ENCODE data around the gene UNC13C. TPM values are rescaled to one million over a fixed set of nuclear protein-coding genes. Genes with fewer than 3 reads are reported as not detected.

Gene UNC13C
- polyA plus RNA-seq, 1 of the 3 experiments (the other 2 are of a cell fraction): not detected

DNA sequence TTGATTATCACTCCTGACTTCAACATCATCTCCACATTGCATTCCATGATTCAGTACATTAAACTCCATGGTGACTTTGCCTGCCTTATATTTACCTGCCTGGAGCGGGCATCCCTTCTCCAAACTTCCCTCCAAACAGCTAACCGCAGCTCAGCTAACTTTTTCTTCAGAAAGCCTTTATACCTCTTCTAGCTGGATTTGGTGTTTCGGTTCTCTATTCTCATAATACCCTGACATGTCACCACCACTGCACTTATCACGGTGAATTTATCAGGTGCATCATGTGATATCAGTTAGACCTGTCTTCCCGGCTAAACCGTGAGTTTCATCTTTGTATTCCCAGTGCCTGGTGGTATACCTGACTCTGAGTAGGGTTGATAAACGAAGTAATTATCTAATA is 367.6 kb downstream of the UNC13C start:
- ChIA-PET CTCF (no interaction called here), POLR2A (no interaction called here)
- Histone ChIP-seq H3K9me3 (no peaks in the 10 kb centered on the region), H3K4me1 (ENCODE audit: control insufficient read depth in 1 of 2, insufficient read depth in 2 of 2, low read depth in 1 of 2, low read length in 1 of 2) (no peaks in the 10 kb centered on the region), H3K4me2 (no peak overlapping the region), H3K9me2 (no peaks in the 10 kb centered on the region), H4K20me1 (ENCODE audit: insufficient read depth) (no peaks in the 10 kb centered on the region), H3K27ac (ENCODE audit: low read depth in 2 of 2, low read length in 1 of 2) (no peak overlapping the region), H2AFZ (ENCODE audit: low read depth) (no peak overlapping the region), H3F3A (replicated peaks; ENCODE audit: insufficient read depth) (no peaks in the 10 kb centered on the region), H3K9ac (no peak overlapping the region), H3K27me3 (ENCODE audit: insufficient read depth) (no peaks in the 10 kb centered on the region; the same call in 1 of the 2 replicates), H3K36me3 (replicated peaks in 1 of 2; ENCODE audit: control insufficient read depth in 1 of 2, insufficient read depth in 2 of 2, low read length in 1 of 2) (no peaks in the 10 kb centered on the region), H3K79me2 (ENCODE audit: insufficient read depth) (no peaks in the 10 kb centered on the region), H3K4me3 (ENCODE audit: low read depth in 2 of 2, low read length in 1 of 2) (no peak overlapping the region)
- 2% methylated on average over 7 of the region's 7 CpGs for WGBS (ENCODE audit: low lambda C conversion rate)
- DNase-seq: no peak
- TF ChIP-seq RXRA (IDR thresholded peaks at IDR 0.05; ENCODE audit: borderline replicate concordance, low read depth) (no peak), FOSL2 (IDR thresholded peaks at IDR 0.05; ENCODE audit: borderline replicate concordance, low read depth) (no peak)
- TF ChIP-seq, protein P1, sequence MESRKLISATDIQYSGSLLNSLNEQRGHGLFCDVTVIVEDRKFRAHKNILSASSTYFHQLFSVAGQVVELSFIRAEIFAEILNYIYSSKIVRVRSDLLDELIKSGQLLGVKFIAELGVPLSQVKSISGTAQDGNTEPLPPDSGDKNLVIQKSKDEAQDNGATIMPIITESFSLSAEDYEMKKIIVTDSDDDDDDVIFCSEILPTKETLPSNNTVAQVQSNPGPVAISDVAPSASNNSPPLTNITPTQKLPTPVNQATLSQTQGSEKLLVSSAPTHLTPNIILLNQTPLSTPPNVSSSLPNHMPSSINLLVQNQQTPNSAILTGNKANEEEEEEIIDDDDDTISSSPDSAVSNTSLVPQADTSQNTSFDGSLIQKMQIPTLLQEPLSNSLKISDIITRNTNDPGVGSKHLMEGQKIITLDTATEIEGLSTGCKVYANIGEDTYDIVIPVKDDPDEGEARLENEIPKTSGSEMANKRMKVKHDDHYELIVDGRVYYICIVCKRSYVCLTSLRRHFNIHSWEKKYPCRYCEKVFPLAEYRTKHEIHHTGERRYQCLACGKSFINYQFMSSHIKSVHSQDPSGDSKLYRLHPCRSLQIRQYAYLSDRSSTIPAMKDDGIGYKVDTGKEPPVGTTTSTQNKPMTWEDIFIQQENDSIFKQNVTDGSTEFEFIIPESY (IDR thresholded peaks at IDR 0.05; ENCODE audit: borderline replicate concordance, low read depth): no peak

DNA sequence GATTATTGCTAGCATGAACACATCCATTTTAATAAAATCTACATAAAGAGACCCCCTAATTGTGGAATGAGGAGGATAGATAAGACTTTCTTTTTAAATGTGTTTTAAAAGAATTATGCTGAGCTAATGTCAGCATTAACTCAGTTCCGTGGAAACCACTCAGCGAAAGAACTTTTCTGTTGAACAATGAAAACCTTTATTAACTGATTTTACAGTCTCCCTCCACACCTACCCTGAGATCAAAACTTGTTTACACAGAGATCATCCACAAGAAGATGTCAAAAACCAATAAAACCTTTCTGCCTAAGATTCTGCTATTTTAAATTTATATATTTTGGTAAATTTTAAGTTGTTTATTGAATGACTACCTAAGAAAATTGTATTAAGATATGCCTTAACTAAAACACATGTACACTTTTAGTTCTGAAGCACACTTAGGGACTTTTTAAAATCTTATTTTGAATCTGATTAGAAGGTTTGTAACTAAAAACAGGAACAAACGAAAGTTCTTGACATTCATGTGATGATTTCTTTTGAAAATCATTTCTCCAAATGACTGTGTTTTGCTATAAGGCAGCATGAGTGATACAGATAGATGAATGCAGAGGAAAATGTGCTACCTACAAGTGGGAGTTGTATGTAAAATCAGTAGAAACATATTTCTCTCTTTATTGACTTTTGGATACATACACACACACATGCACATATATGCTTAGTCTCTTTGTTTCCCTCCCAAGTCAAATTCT is 369.0 kb downstream of the UNC13C start:
- no peaks in the 10 kb centered on the region for H4K20me1 ChIP-seq (ENCODE audit: insufficient read depth)
- no peaks in the 10 kb centered on the region for H3K9me3 ChIP-seq
- ChIA-PET CTCF (no interaction called here), POLR2A (no interaction called here)
- H3K4me3 ChIP-seq (ENCODE audit: low read depth in 2 of 2, low read length in 1 of 2): no peak overlapping the region
- no peaks in the 10 kb centered on the region for H3F3A ChIP-seq (replicated peaks; ENCODE audit: insufficient read depth)
- H3K27me3 ChIP-seq (ENCODE audit: insufficient read depth): no peaks in the 10 kb centered on the region; the same call in 1 of the 2 replicates
- WGBS (ENCODE audit: low lambda C conversion rate): under 1% methylated on average over 3 of the region's 3 CpGs
- TF ChIP-seq FOSL2 (IDR thresholded peaks at IDR 0.05; ENCODE audit: borderline replicate concordance, low read depth) (no peak), RXRA (IDR thresholded peaks at IDR 0.05; ENCODE audit: borderline replicate concordance, low read depth) (no peak)
- TF ChIP-seq, protein P2, sequence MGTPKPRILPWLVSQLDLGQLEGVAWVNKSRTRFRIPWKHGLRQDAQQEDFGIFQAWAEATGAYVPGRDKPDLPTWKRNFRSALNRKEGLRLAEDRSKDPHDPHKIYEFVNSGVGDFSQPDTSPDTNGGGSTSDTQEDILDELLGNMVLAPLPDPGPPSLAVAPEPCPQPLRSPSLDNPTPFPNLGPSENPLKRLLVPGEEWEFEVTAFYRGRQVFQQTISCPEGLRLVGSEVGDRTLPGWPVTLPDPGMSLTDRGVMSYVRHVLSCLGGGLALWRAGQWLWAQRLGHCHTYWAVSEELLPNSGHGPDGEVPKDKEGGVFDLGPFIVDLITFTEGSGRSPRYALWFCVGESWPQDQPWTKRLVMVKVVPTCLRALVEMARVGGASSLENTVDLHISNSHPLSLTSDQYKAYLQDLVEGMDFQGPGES (IDR thresholded peaks at IDR 0.05; ENCODE audit: low read depth, low read length): no peak
- TF ChIP-seq, protein P1 (IDR thresholded peaks at IDR 0.05; ENCODE audit: borderline replicate concordance, low read depth): no peak
- TF ChIP-seq, protein P3, sequence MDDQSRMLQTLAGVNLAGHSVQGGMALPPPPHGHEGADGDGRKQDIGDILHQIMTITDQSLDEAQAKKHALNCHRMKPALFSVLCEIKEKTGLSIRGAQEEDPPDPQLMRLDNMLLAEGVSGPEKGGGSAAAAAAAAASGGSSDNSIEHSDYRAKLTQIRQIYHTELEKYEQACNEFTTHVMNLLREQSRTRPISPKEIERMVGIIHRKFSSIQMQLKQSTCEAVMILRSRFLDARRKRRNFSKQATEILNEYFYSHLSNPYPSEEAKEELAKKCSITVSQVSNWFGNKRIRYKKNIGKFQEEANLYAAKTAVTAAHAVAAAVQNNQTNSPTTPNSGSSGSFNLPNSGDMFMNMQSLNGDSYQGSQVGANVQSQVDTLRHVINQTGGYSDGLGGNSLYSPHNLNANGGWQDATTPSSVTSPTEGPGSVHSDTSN (IDR thresholded peaks at IDR 0.05): no peak
- DNase-seq: no peak
- H3K36me3 ChIP-seq (replicated peaks in 1 of 2; ENCODE audit: control insufficient read depth in 1 of 2, insufficient read depth in 2 of 2, low read length in 1 of 2): no peaks in the 10 kb centered on the region
- H3K9ac ChIP-seq: no peak overlapping the region
- no peak overlapping the region for H3K4me2 ChIP-seq
- H3K9me2 ChIP-seq: no peaks in the 10 kb centered on the region
- no peaks in the 10 kb centered on the region for H3K4me1 ChIP-seq (ENCODE audit: control insufficient read depth in 1 of 2, insufficient read depth in 2 of 2, low read depth in 1 of 2, low read length in 1 of 2)
- no peaks in the 10 kb centered on the region for H3K79me2 ChIP-seq (ENCODE audit: insufficient read depth)
- H3K27ac ChIP-seq (ENCODE audit: low read depth in 2 of 2, low read length in 1 of 2): no peak overlapping the region
- H2AFZ ChIP-seq (ENCODE audit: low read depth): no peak overlapping the region
